HG02678 (cell line): ENCODE results near the gene LDLRAD2.
"Not testable (repeated sequence)": the region's sequence is repeated elsewhere in the genome, so short reads cannot be mapped to it uniquely, and the experiment has no call there.

Experiments
- ATAC-seq: cut with Tn5 transposase; IDR thresholded peaks from one replicate; pipeline ENCODE4 v1.9.1; 2021; ENCODE audit warnings: mild to moderate bottlenecking, moderate library complexity; ENCODE audit not compliant: unreplicated experiment

LDLRAD2 gene

GRCh38 chr1:21782868-21783678 is 29.0 kb upstream of the LDLRAD2 start, which contains the start of gene USP48:
USP48 (minus strand) TSS chr1:21783149; CDS start chr1:21782957, 192 bp downstream.
- ATAC-seq = peak; percentile 70

- ATAC-seq = no peak
Measured at GRCh38 chr1:21783679-21784603, 28.1 kb upstream of the LDLRAD2 start.

GRCh38 chr1:21785764-21786163 is 26.3 kb upstream of the LDLRAD2 start:
- ATAC-seq = not testable (repeated sequence)

- no peak for ATAC-seq
Measured at GRCh38 chr1:21786640-21787039, 25.4 kb upstream of the LDLRAD2 start.

GRCh38 chr1:21793104-21793503 is 19.0 kb upstream of the LDLRAD2 start:
- no peak for ATAC-seq

- no peak for ATAC-seq
Measured at GRCh38 chr1:21794656-21795055, 17.4 kb upstream of the LDLRAD2 start.

GRCh38 chr1:21795075-21795474 is 17.0 kb upstream of the LDLRAD2 start:
- ATAC-seq = no peak

GRCh38 chr1:21799730-21800129 is 12.3 kb upstream of the LDLRAD2 start:
- no peak for ATAC-seq

- no peak for ATAC-seq
Measured at GRCh38 chr1:21801100-21801499, 11.0 kb upstream of the LDLRAD2 start.

- no peak for ATAC-seq
Measured at GRCh38 chr1:21804536-21804935, 7.5 kb upstream of the LDLRAD2 start.

- no peak for ATAC-seq
Measured at GRCh38 chr1:21813542-21813941, 1.5 kb downstream of the LDLRAD2 start.

GRCh38 chr1:21814241-21814918 is 2.3 kb downstream of the LDLRAD2 start:
- peak; percentile 55 for ATAC-seq

GRCh38 chr1:21814981-21815582 is 3.0 kb downstream of the LDLRAD2 start:
- ATAC-seq = no peak

- ATAC-seq = no peak
Measured at GRCh38 chr1:21815724-21816321, 3.8 kb downstream of the LDLRAD2 start.

- ATAC-seq = no peak
Measured at GRCh38 chr1:21816602-21817302, 4.7 kb downstream of the LDLRAD2 start.

GRCh38 chr1:21818656-21819055 is 6.6 kb downstream of the LDLRAD2 start:
- no peak for ATAC-seq

- ATAC-seq = no peak
Measured at GRCh38 chr1:21820597-21821232, 8.7 kb downstream of the LDLRAD2 start.

GRCh38 chr1:21821385-21822019 is 9.4 kb downstream of the LDLRAD2 start:
- ATAC-seq = no peak

- no peak for ATAC-seq
Measured at GRCh38 chr1:21822349-21822748, 10.3 kb downstream of the LDLRAD2 start.
